Astrocyte (in vitro differentiated cells and primary cell): ENCODE measurements around the gene TEPSIN.

ENCODE experiments used
- CTCF ChIP-seq: IDR thresholded peaks from 2 replicates; pipeline ENCODE4 v1.5.1; 2011; ENCODE audit warnings: low read depth, mild to moderate bottlenecking, inconsistent platforms, low read length, moderate library complexity; ENCODE audit not compliant: insufficient read depth
- EZH2 ChIP-seq: IDR thresholded peaks from 2 replicates; pipeline ENCODE4 v1.6.1; 2012; ENCODE audit warnings: mild to moderate bottlenecking, low read length, inconsistent platforms; ENCODE audit not compliant: insufficient read depth

- TF ChIP-seq CTCF (no peak), EZH2 (no peak)
These were observed 9.8 kb upstream of the TEPSIN start for GRCh38 chr17:81248649-81249048.
